Activated CD4-positive, alpha-beta T cell treated with anti-CD3 and anti-CD28 coated beads for 36 hours (primary cell): ENCODE results near the gene PHLPP1. TPM values are rescaled to one million over a fixed set of nuclear protein-coding genes. Genes with fewer than 3 reads are reported as not detected.

ENCODE experiments used
- ATAC-seq: fragments of 200-7000 bp; cut with Tn5 transposase; one replicate; pipeline ENCODE4 v1.10.0; 2021; ENCODE audit warnings: mild to moderate bottlenecking, moderate library complexity
- CTCF ChIA-PET: fragments of 350-600 bp; sonication (Branson Sonifier 250); formaldehyde crosslinking; loops from one replicate; lab custom pipeline; 2021; ENCODE audit warnings: antibody characterized with exemption; lab: Charles Lee
- POLR2A ChIA-PET: fragments of 350-600 bp; sonication (Branson Sonifier 250); formaldehyde crosslinking; loops from one replicate; lab custom pipeline; 2021; ENCODE audit warnings: antibody characterized with exemption, inconsistent platforms; lab: Charles Lee
- DNase-seq: peaks from one replicate; pipeline ENCODE4 v3.0.0-alpha.2; 2020
- H3K27ac Mint-ChIP-seq: one replicate; pipeline ENCODE4 v1.8.0; 2021; ENCODE audit warnings: mixed read lengths
- H3K27me3 Mint-ChIP-seq: one replicate; pipeline ENCODE4 v1.8.0; 2021; ENCODE audit warnings: mixed read lengths
- H3K36me3 Mint-ChIP-seq: one replicate; pipeline ENCODE4 v1.8.0; 2021; ENCODE audit warnings: low read depth, mixed read lengths
- H3K4me1 Mint-ChIP-seq: one replicate; pipeline ENCODE4 v1.8.0; 2021; ENCODE audit warnings: mixed read lengths
- H3K4me3 Mint-ChIP-seq: one replicate; pipeline ENCODE4 v1.8.0; 2021; ENCODE audit warnings: mild to moderate bottlenecking, moderate library complexity, mixed read lengths
- H3K9me3 Mint-ChIP-seq: one replicate; pipeline ENCODE4 v1.8.0; 2021; ENCODE audit warnings: low read depth, mixed read lengths
- intact Hi-C, 2 experiments: fragments of 100-400 bp; cut with DNase I in 1 of 2; cut with micrococcal nuclease in 1 of 2; formaldehyde crosslinking; loops; one replicate each; pipeline versions ENCODE4 v1.14.2 to v1.15.1; 2022 to 2024; cut with DNase I, micrococcal nuclease
- total RNA-seq, 2 experiments: library from RNA; stranded (reverse); gene quantifications; one replicate each; pipeline ENCODE4 v1.2.3, GENCODE V29; 2021

PHLPP1 gene
- total RNA-seq, 2 experiments from 2014 or later = 6.8 to 8.5 TPM

DNA sequence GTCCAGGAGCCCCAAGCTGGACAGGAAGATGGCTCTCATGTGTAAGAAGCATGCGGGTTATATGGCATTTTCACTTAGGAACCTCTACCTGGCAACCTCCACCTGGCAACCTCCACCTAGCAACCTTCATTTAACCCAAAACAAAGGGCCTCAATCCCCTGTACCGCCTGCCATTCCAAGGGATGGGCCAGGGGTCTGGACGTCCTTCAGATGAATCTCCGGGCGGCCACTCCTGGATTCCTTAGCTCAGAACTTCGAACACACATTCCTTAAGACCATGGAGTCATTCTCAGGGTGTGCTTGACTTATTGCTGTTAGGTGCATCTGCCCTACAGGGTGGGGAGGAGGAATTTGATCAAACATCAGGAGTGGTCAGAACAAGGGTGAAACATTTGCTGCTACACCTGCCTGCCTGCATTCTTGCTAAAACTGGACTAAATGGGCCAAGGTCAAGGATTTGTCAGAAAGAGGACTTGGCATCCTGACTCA lies 277.6 kb downstream of the PHLPP1 start:
- Mint-ChIP-seq H3K4me3 (no peak overlapping the region), H3K9me3 (no peaks in the 10 kb centered on the region), H3K4me1 (no peaks in the 10 kb centered on the region), H3K27me3 (peaks cover 4% of the 10 kb centered on the region), H3K27ac (no peak overlapping the region), H3K36me3 (no peaks in the 10 kb centered on the region)
- ATAC-seq = no peak
- no peak for DNase-seq
- ChIA-PET POLR2A (no interaction called here), CTCF (interaction anchor here (0.6 to 1.6 kb wide), 4 partner anchors 8 to 25 kb away, joined by 3 to 6 read pairs (median 3); no protein-coding TSS in a partner anchor)
- intact Hi-C loops = no loop called here

DNA sequence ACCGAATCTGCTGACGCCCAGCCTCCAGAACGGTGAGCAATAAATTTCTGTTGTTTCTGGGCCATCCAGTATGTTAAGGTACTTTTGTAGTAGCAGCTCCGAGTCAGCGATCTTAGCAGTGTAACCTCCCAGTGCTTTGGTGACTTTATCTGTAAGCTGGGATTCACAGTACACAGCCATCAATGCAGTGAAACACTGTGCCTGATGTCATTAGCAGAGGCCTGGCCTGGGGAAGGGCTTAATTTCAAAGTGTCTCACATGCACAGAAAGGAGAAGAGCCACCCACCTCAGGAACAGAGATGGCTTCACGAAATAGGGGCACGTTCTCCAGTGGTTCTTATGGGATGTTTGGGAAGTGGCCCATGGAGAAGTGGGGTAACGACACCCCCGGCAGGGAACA lies 281.2 kb downstream of the PHLPP1 start:
- POLR2A ChIA-PET = no interaction called here
- Mint-ChIP-seq H3K4me1 (no peaks in the 10 kb centered on the region), H3K36me3 (no peaks in the 10 kb centered on the region), H3K27me3 (peaks cover 4% of the 10 kb centered on the region), H3K4me3 (no peak overlapping the region), H3K9me3 (no peaks in the 10 kb centered on the region), H3K27ac (no peak overlapping the region)
- DNase-seq (no peak), ATAC-seq (no peak)
- CTCF ChIA-PET = interaction anchor here (1.5 kb wide), 1 partner anchor 14 kb away, joined by 6 read pairs; no protein-coding TSS in a partner anchor
- intact Hi-C loops = no loop called here

GRCh38 chr18:62997076-62997475 lies 281.7 kb downstream of the PHLPP1 start:
- H3K9me3 Mint-ChIP-seq = no peaks in the 10 kb centered on the region
- H3K4me3 Mint-ChIP-seq = no peak overlapping the region
- H3K27me3 Mint-ChIP-seq = peaks cover 4% of the 10 kb centered on the region

GRCh38 chr18:62998443-62998842 lies 283.1 kb downstream of the PHLPP1 start:
- CTCF ChIA-PET = interaction anchor here (0.5 to 1.0 kb wide), 3 partner anchors 12 to 44 kb away, joined by 3 to 4 read pairs (median 3); no protein-coding TSS in a partner anchor
- no peak for ATAC-seq
- H3K27me3 Mint-ChIP-seq = peaks cover 4% of the 10 kb centered on the region

More at GRCh38 chr18:62997076-62997475, 281.7 kb downstream of the PHLPP1 start:
- CTCF ChIA-PET = no interaction called here
- intact Hi-C loops = no loop called here
- no peak for DNase-seq
- no peak overlapping the region for H3K27ac Mint-ChIP-seq
- POLR2A ChIA-PET = no interaction called here
- no peaks in the 10 kb centered on the region for H3K4me1 Mint-ChIP-seq
- ATAC-seq = no peak
- no peaks in the 10 kb centered on the region for H3K36me3 Mint-ChIP-seq

GRCh38 chr18:62999392-62999791 lies 284.1 kb downstream of the PHLPP1 start:
- no peak for DNase-seq
- no peak overlapping the region for H3K27ac Mint-ChIP-seq
- POLR2A ChIA-PET = no interaction called here
- H3K4me3 Mint-ChIP-seq = no peak overlapping the region
- H3K36me3 Mint-ChIP-seq = no peaks in the 10 kb centered on the region
- H3K9me3 Mint-ChIP-seq = no peaks in the 10 kb centered on the region
- H3K27me3 Mint-ChIP-seq = no peaks in the 10 kb centered on the region
- intact Hi-C loops = no loop called here
- CTCF ChIA-PET = interaction anchor here (0.8 kb wide), 1 partner anchor 17 kb away, joined by 4 read pairs; no protein-coding TSS in a partner anchor
- no peaks in the 10 kb centered on the region for H3K4me1 Mint-ChIP-seq
- ATAC-seq = no peak

More at GRCh38 chr18:62998443-62998842, 283.1 kb downstream of the PHLPP1 start:
- H3K36me3 Mint-ChIP-seq = no peaks in the 10 kb centered on the region
- no peak for DNase-seq
- no peak overlapping the region for H3K27ac Mint-ChIP-seq
- intact Hi-C loops = no loop called here
- POLR2A ChIA-PET = no interaction called here
- H3K9me3 Mint-ChIP-seq = no peaks in the 10 kb centered on the region
- H3K4me1 Mint-ChIP-seq = no peaks in the 10 kb centered on the region
- no peak overlapping the region for H3K4me3 Mint-ChIP-seq

DNA sequence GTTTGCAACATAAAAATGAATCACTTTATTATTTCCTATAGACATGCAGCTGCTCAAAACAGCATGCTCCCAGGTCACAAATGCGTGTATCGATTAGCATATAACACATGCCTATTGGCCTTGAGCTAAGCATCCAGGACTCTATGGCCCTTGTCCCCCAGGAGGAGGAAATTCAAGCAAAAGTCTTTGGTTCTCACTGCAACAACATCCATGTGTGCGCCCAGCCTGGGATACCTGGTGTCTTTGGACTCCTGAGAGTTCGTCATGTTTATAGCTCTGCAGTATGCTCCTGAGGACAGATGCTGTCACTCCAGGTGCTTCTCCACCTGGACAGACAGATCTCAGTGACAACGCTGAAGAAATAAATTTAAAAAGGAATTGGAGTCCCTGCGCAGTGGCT lies 284.6 kb downstream of the PHLPP1 start:
- Mint-ChIP-seq H3K36me3 (no peaks in the 10 kb centered on the region), H3K4me3 (no peak overlapping the region), H3K9me3 (no peaks in the 10 kb centered on the region), H3K27ac (no peak overlapping the region), H3K27me3 (no peaks in the 10 kb centered on the region), H3K4me1 (no peaks in the 10 kb centered on the region)
- CTCF ChIA-PET = interaction anchor here (0.8 kb wide), 2 partner anchors 16 to 18 kb away, joined by 3 to 4 read pairs; no protein-coding TSS in a partner anchor
- ATAC-seq (no peak), DNase-seq (no peak)
- intact Hi-C loops = no loop called here
- POLR2A ChIA-PET = no interaction called here

DNA sequence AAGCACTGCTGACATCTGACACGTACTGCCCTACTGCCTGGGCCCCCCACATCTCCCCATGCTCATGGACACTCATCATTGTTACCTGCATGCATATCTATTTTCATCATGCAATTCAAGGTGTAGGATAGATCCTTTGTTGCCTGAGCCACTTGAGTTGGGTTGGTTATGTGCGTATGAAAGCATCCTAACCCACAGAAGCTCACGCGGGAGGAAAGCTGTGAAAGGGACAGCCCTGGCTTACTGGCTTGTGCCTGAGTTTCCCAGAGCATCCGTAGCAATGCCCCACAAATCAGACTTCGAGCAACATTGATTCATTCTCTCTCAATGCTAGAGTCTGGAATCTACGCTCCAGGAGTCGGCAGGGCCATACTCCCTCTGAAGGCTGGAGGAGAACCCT lies 285.5 kb downstream of the PHLPP1 start:
- DNase-seq (no peak), ATAC-seq (no peak)
- no peaks in the 10 kb centered on the region for H3K36me3 Mint-ChIP-seq
- H3K27ac Mint-ChIP-seq = no peak overlapping the region
- H3K4me3 Mint-ChIP-seq = no peak overlapping the region
- intact Hi-C loops = no loop called here
- no peaks in the 10 kb centered on the region for H3K4me1 Mint-ChIP-seq
- ChIA-PET POLR2A (no interaction called here), CTCF (interaction anchor here (0.8 kb wide), 1 partner anchor 18 kb away, joined by 3 read pairs; no protein-coding TSS in a partner anchor)
- no peaks in the 10 kb centered on the region for H3K27me3 Mint-ChIP-seq
- no peaks in the 10 kb centered on the region for H3K9me3 Mint-ChIP-seq

DNA sequence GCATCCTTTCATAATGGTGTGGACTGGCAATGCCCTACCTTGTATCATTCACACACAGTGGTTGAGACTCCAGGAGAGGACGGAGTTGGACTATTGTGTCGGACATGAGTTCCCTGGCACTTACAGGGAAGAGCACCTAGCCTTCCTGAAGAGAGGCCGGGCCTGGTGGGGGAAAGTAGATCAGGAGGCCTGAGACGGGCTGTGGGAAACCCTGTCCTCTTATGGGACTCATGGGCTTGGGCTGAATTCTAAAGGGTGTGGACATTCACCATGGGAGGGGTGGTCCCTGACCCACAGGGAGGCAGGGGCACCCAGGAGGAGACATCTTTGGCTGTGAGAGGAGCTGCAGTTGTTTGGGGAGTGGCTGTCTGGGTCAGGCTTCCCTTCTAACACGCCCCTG lies 286.5 kb downstream of the PHLPP1 start:
- ChIA-PET POLR2A (no interaction called here), CTCF (no interaction called here)
- intact Hi-C loops = no loop called here
- Mint-ChIP-seq H3K27ac (no peak overlapping the region), H3K27me3 (no peaks in the 10 kb centered on the region), H3K36me3 (no peaks in the 10 kb centered on the region), H3K4me3 (no peak overlapping the region), H3K9me3 (no peaks in the 10 kb centered on the region), H3K4me1 (no peaks in the 10 kb centered on the region)
- ATAC-seq (no peak), DNase-seq (no peak)

- POLR2A ChIA-PET = no interaction called here
- intact Hi-C loops = no loop called here
These were observed 287.0 kb downstream of the PHLPP1 start for GRCh38 chr18:63002305-63002704.

DNA sequence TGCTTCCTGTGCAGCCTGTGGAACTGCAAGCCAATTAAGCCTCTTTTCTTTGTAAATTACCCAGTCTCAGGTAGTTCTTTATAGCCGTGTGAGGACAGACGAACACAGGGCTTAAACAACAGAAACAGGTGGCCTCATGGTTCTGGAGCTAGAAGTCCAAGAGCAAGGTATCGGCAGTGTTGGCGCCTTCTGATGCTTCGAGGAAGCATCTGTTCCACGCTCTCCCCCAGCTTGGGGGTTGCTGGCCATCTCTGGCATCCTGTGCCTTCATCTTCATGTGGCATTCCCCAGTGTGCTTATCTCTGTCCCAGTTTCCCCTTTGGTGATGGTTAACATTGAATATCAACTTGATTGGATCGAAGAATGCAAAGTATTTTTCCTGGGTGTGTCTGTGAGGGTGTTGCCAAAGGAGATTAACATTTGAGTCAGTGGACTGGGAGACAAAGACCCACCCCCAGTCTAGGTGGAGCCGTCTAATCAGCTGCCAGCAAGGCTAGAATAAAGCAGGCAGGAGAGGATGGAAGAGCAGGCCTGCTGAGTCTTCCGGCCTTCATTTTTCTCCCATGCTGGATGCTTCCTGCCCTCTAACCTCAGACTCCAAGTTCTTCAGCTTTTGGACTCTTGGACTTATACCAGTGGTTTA lies 287.6 kb downstream of the PHLPP1 start:
- CTCF ChIA-PET = interaction anchor here (0.7 to 1.0 kb wide), 2 partner anchors 13 to 82 kb away, joined by 3 to 5 read pairs; no protein-coding TSS in a partner anchor
- ATAC-seq = no peak
- Mint-ChIP-seq H3K9me3 (no peaks in the 10 kb centered on the region), H3K27ac (no peak overlapping the region), H3K27me3 (no peaks in the 10 kb centered on the region), H3K4me3 (no peak overlapping the region), H3K4me1 (no peaks in the 10 kb centered on the region), H3K36me3 (no peaks in the 10 kb centered on the region)
- DNase-seq = no peak
- POLR2A ChIA-PET = no interaction called here
- intact Hi-C loops = no loop called here

More at GRCh38 chr18:63002305-63002704, 287.0 kb downstream of the PHLPP1 start:
- H3K4me3 Mint-ChIP-seq = no peak overlapping the region
- ATAC-seq (no peak), DNase-seq (no peak)
- H3K27ac Mint-ChIP-seq = no peak overlapping the region
- no peaks in the 10 kb centered on the region for H3K27me3 Mint-ChIP-seq
- no peaks in the 10 kb centered on the region for H3K4me1 Mint-ChIP-seq
- no peaks in the 10 kb centered on the region for H3K36me3 Mint-ChIP-seq
- CTCF ChIA-PET = no interaction called here
- no peaks in the 10 kb centered on the region for H3K9me3 Mint-ChIP-seq

- CTCF ChIA-PET = interaction anchor here (1.0 kb wide), 1 partner anchor 12 kb away, joined by 3 read pairs; no protein-coding TSS in a partner anchor
- H3K9me3 Mint-ChIP-seq = no peaks in the 10 kb centered on the region
- DNase-seq (no peak), ATAC-seq (no peak)
- no peaks in the 10 kb centered on the region for H3K27me3 Mint-ChIP-seq
- no peaks in the 10 kb centered on the region for H3K36me3 Mint-ChIP-seq
- intact Hi-C loops = no loop called here
- POLR2A ChIA-PET = interaction anchor here (0.7 kb wide), 1 partner anchor 143 kb away, joined by 5 read pairs; no protein-coding TSS in a partner anchor
- no peak overlapping the region for H3K27ac Mint-ChIP-seq
- H3K4me3 Mint-ChIP-seq = no peak overlapping the region
- H3K4me1 Mint-ChIP-seq = no peaks in the 10 kb centered on the region
These were observed 288.6 kb downstream of the PHLPP1 start for GRCh38 chr18:63003899-63004298.
